Naive B cell (primary cell): Measurements from ENCODE around the gene ZFHX3. TPM values are rescaled to one million over a fixed set of nuclear protein-coding genes. Genes with fewer than 3 reads are reported as not detected.

Experiments
- ATAC-seq, 2 donors: fragments of 150-1000 bp; cut with Tn5 transposase; 2 replicates each; pipeline ENCODE4 v1.10.0; 2021; ENCODE audit warnings: low read depth in 2 of 2, mild to moderate bottlenecking in 2 of 2, moderate library complexity in 2 of 2
- DNase-seq: peaks from one replicate; pipeline ENCODE4 v3.0.0; 2022
- H3K27ac Mint-ChIP-seq, 6 donors: one replicate each; pipeline ENCODE4 v1.8.0; 2020 to 2022; ENCODE audit warnings: mild to moderate bottlenecking in 6 of 6, mixed read lengths in 6 of 6, moderate library complexity in 5 of 6, inconsistent platforms in 2 of 6
- H3K27me3 Mint-ChIP-seq, 3 donors: one replicate each; pipeline ENCODE4 v1.8.0; 2021 to 2022; ENCODE audit warnings: mixed read lengths in 3 of 3, mild to moderate bottlenecking in 1 of 3
- H3K36me3 Mint-ChIP-seq, 2 donors: one replicate each; pipeline ENCODE4 v1.8.0; 2020 to 2022; ENCODE audit warnings: mixed read lengths in 2 of 2, inconsistent platforms in 1 of 2, mild to moderate bottlenecking in 1 of 2
- H3K4me1 Mint-ChIP-seq, 3 donors: one replicate each; pipeline ENCODE4 v1.8.0; 2020 to 2022; ENCODE audit warnings: mixed read lengths in 3 of 3, inconsistent platforms in 1 of 3, mild to moderate bottlenecking in 1 of 3, moderate library complexity in 1 of 3
- H3K4me3 Mint-ChIP-seq, 8 donors: one replicate each; pipeline ENCODE4 v1.8.0; 2020 to 2022; ENCODE audit warnings: mild to moderate bottlenecking in 8 of 8, mixed read lengths in 8 of 8, moderate library complexity in 8 of 8, inconsistent platforms in 2 of 8
- H3K9me3 Mint-ChIP-seq, 7 donors: one replicate each; pipeline ENCODE4 v1.8.0; 2020 to 2022; ENCODE audit warnings: mixed read lengths in 7 of 7, mild to moderate bottlenecking in 5 of 7, inconsistent platforms in 2 of 7, moderate library complexity in 1 of 7
- polyA plus RNA-seq, 6 donors: library from polyadenylated mRNA; unstranded; fragments of 300-500 nt; fragmentation: Illumina TruSeq; gene quantifications; one replicate each; pipeline ENCODE4 v1.2.3, GENCODE V29; 2021; ENCODE audit warnings: low read depth in 6 of 6

The ZFHX3 gene
- polyA plus RNA-seq, 6 donors from 2014 or later, result 0.08 to 0.61 (median 0.24) TPM; not detected in 1

DNA sequence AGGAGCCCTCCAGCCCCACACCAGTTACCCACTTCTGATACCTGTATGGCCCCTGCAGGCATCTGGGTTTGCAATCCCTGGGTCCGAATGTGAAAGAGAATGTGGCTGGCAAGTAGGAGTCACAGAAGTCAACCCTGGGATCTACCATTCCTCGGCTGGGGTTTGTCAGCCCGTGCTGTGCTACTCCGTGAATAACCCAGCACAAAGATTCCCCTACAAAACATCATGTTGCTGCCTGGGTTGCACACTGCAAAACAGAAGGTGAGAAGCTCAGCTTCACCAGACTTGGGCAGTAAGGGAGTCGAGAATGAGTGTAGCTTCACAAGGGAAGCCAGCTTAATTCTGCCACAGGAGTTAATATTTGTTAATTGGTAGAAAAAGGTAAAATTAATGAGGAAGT, 137.1 kb downstream of the ZFHX3 start:
- ATAC-seq (no peak), DNase-seq (no peak)
- H3K27me3 Mint-ChIP-seq, result no peaks in the 10 kb centered on the region
- H3K36me3 Mint-ChIP-seq, result no peaks in the 10 kb centered on the region
- H3K9me3 Mint-ChIP-seq, result no peaks in the 10 kb centered on the region
- H3K4me1 Mint-ChIP-seq, result peaks cover 2 to 10% (median 4%) of the 10 kb centered on the region in 3 donors
- no peak overlapping the region for H3K4me3 Mint-ChIP-seq
- H3K27ac Mint-ChIP-seq, result peak overlapping the region in 1 of 6 donors; percentile 21

- no peak for ATAC-seq
- Mint-ChIP-seq H3K27ac (peak overlapping the region in 1 of 6 donors; percentile 21), H3K9me3 (no peaks in the 10 kb centered on the region), H3K36me3 (no peaks in the 10 kb centered on the region), H3K27me3 (no peaks in the 10 kb centered on the region), H3K4me3 (no peak overlapping the region), H3K4me1 (peaks cover 2 to 10% (median 4%) of the 10 kb centered on the region in 3 donors)
- no peak for DNase-seq
These were observed 137.5 kb downstream of the ZFHX3 start for GRCh38 chr16:72910381-72910780.

DNA sequence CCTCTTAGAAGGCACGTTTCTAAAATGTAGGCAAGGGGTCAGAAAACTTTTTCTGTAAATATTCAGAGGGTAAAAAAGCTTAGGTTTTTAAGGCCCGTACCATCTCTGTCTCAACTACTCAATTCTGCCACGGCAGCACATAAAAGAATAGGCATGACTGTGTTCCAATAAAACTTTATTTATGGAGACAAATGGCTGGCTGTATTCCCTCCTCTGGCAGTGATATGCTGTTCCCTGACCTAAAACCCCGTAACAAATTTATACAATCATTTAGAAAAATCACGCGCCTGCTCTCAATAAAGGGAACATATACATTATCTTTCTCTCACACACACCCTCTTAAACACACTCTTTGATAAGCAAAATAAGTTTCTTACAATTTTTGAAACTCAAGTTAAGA, 138.7 kb downstream of the ZFHX3 start:
- Mint-ChIP-seq H3K27ac (no peak overlapping the region), H3K9me3 (no peaks in the 10 kb centered on the region), H3K27me3 (no peaks in the 10 kb centered on the region), H3K4me1 (peaks cover 2 to 10% (median 4%) of the 10 kb centered on the region in 3 donors), H3K36me3 (no peaks in the 10 kb centered on the region), H3K4me3 (no peak overlapping the region)
- no peak for DNase-seq
- ATAC-seq, result no peak

- peak overlapping the region in 3 of 6 donors; percentile 28 to 74 (median 63) for H3K27ac Mint-ChIP-seq
- ATAC-seq, result peak; percentile 74 to 85
These were observed 139.4 kb downstream of the ZFHX3 start for GRCh38 chr16:72908362-72909167.

DNA sequence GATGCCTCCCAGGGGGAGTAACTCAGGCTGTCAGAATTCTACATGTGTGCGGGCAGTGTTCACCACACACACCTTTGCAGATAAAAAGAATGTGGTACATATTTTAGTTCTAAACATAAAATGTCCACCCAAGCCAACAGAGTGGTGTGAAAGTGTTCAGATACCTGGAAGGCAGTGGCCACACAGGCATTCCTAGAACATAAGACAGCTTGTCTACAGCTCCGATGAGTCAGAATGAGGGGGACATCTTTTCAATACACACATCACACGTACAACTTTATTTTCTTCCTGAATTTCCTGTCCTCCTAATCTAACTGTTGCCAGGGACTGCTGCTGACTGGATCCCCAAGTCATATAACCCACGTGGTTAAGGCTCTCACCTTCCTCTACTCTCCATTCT, 142.3 kb downstream of the ZFHX3 start:
- ATAC-seq (no peak), DNase-seq (no peak)
- Mint-ChIP-seq H3K36me3 (no peaks in the 10 kb centered on the region), H3K4me1 (peaks cover 0 to 10% (median 4%) of the 10 kb centered on the region in 3 donors), H3K9me3 (peaks cover 0 to 2% (median 0%) of the 10 kb centered on the region in 7 donors), H3K27ac (no peak overlapping the region), H3K4me3 (no peak overlapping the region), H3K27me3 (no peaks in the 10 kb centered on the region)

More at GRCh38 chr16:72908362-72909167, 139.4 kb downstream of the ZFHX3 start:
- Mint-ChIP-seq H3K4me1 (peaks cover 2 to 10% (median 4%) of the 10 kb centered on the region in 3 donors), H3K9me3 (no peaks in the 10 kb centered on the region), H3K4me3 (no peak overlapping the region), H3K27me3 (no peaks in the 10 kb centered on the region), H3K36me3 (no peaks in the 10 kb centered on the region)
- peak; percentile 41 for DNase-seq

GRCh38 chr16:72903176-72903575, 144.8 kb downstream of the ZFHX3 start:
- H3K4me1 Mint-ChIP-seq, result peaks cover 0 to 5% (median 4%) of the 10 kb centered on the region in 3 donors

GRCh38 chr16:72902206-72902605, 145.7 kb downstream of the ZFHX3 start:
- ATAC-seq (no peak), DNase-seq (no peak)
- H3K27ac Mint-ChIP-seq, result no peak overlapping the region
- no peaks in the 10 kb centered on the region for H3K27me3 Mint-ChIP-seq
- no peaks in the 10 kb centered on the region for H3K4me1 Mint-ChIP-seq
- H3K4me3 Mint-ChIP-seq, result peak overlapping the region in 1 of 8 donors; percentile 20
- peaks cover 0 to 3% of the 10 kb centered on the region in 2 donors for H3K36me3 Mint-ChIP-seq
- H3K9me3 Mint-ChIP-seq, result peaks cover 0 to 2% (median 0%) of the 10 kb centered on the region in 7 donors

More at GRCh38 chr16:72903176-72903575, 144.8 kb downstream of the ZFHX3 start:
- DNase-seq, result no peak
- no peak overlapping the region for H3K4me3 Mint-ChIP-seq
- peaks cover 0 to 2% (median 0%) of the 10 kb centered on the region in 7 donors for H3K9me3 Mint-ChIP-seq
- ATAC-seq, result no peak
- H3K36me3 Mint-ChIP-seq, result peaks cover 0 to 3% of the 10 kb centered on the region in 2 donors
- H3K27ac Mint-ChIP-seq, result no peak overlapping the region
- H3K27me3 Mint-ChIP-seq, result no peaks in the 10 kb centered on the region

DNA sequence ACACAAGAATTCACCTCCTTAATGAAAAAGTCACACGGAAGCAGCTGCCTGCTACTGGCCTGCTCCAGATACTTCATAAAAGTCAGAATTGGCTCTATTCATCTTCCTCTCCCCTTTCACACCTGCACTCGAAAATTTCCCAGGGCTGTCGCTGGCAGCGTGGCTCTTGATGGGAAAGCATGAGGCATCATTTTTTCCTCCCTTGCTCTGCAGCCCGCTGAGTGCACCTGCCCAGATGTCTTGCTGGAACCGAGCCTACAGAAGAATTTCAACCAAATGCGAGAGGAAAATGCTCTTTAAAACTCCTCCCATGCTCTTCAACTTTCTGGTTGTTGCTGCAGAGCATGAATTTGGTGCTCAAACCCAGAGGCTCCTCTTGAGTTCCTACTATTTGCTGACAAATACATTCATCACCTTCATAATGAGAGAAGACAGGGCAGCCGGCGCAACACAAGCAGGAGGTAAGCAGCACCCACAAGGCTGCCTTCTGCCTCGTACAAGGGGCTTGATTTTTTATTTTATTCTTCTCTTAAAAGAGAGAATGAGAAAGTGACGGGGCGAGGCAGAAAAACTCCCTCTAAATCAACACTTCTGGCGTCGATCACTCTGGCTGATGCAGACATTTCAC, 146.8 kb downstream of the ZFHX3 start:
- no peaks in the 10 kb centered on the region for H3K4me1 Mint-ChIP-seq
- H3K4me3 Mint-ChIP-seq, result peak overlapping the region in 1 of 8 donors; percentile 30

GRCh38 chr16:72898216-72898825, 149.6 kb downstream of the ZFHX3 start:
- Mint-ChIP-seq H3K27ac (no peak overlapping the region), H3K4me1 (no peaks in the 10 kb centered on the region), H3K36me3 (peaks cover 0 to 7% of the 10 kb centered on the region in 2 donors), H3K9me3 (peaks cover 0 to 2% (median 0%) of the 10 kb centered on the region in 7 donors), H3K4me3 (no peak overlapping the region), H3K27me3 (no peaks in the 10 kb centered on the region)
- no peak for ATAC-seq
- no peak for DNase-seq

More for the DNA sequence above, 146.8 kb downstream of the ZFHX3 start:
- Mint-ChIP-seq H3K27ac (no peak overlapping the region), H3K36me3 (peaks cover 0 to 3% of the 10 kb centered on the region in 2 donors), H3K9me3 (peaks cover 0 to 2% (median 0%) of the 10 kb centered on the region in 7 donors), H3K27me3 (no peaks in the 10 kb centered on the region)
- no peak for ATAC-seq
- no peak for DNase-seq

DNA sequence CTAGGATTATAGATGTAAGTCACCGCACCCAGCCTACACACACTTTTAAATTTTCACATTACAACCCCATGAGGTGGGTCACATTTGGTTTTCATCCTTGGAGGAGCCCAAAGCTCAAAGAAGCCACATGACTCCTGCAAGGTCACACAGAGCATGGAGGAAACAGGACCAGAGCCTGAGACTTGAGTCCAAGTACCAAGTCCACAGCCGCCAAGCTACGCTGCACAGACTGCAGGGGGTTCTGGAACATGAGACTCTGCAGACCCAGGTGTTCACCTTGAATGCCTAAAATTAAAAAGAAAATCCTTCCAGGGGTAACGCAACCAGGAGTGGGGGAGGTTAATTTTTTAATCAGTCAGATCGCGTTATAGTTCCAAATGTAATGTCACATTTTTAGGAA, 150.2 kb downstream of the ZFHX3 start:
- H3K9me3 Mint-ChIP-seq, result peaks cover 0 to 2% (median 0%) of the 10 kb centered on the region in 7 donors
- ATAC-seq (no peak), DNase-seq (no peak)
- no peak overlapping the region for H3K4me3 Mint-ChIP-seq
- peaks cover 0 to 7% of the 10 kb centered on the region in 2 donors for H3K36me3 Mint-ChIP-seq
- H3K27ac Mint-ChIP-seq, result no peak overlapping the region
- H3K27me3 Mint-ChIP-seq, result no peaks in the 10 kb centered on the region
- no peaks in the 10 kb centered on the region for H3K4me1 Mint-ChIP-seq

GRCh38 chr16:72896485-72897118, 151.3 kb downstream of the ZFHX3 start:
- ATAC-seq, result no peak
- DNase-seq, result no peak
- H3K9me3 Mint-ChIP-seq, result peaks cover 0 to 3% (median 0%) of the 10 kb centered on the region in 7 donors
- H3K27me3 Mint-ChIP-seq, result no peaks in the 10 kb centered on the region
- peak overlapping the region in 1 of 6 donors; percentile 82 for H3K27ac Mint-ChIP-seq
- no peak overlapping the region for H3K4me3 Mint-ChIP-seq
- H3K4me1 Mint-ChIP-seq, result no peaks in the 10 kb centered on the region
- H3K36me3 Mint-ChIP-seq, result peaks cover 0 to 7% of the 10 kb centered on the region in 2 donors

DNA sequence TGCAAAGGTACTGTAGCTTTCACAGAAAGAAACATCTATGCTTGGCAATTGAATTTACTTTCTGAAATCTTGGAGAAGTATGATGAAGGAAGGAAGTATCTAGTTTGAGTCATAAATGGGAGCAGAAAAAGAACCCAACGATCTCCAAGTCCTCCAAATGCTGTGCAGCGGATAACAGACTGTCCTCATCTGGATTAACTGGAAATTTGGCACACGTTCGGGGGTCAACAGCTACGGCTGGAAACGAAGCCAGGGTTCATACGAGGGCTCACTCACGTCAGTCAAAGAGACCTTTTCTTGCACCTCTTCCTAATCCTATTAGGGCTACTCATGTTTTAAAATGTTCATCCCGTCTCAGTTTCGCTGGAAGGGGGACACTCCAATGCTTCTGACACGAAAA, 152.0 kb downstream of the ZFHX3 start:
- Mint-ChIP-seq H3K27ac (peak overlapping the region in 1 of 6 donors; percentile 16), H3K9me3 (peaks cover 0 to 9% (median 2%) of the 10 kb centered on the region in 7 donors), H3K36me3 (peaks cover 0 to 7% of the 10 kb centered on the region in 2 donors), H3K27me3 (no peaks in the 10 kb centered on the region), H3K4me3 (no peak overlapping the region), H3K4me1 (no peaks in the 10 kb centered on the region)
- ATAC-seq (no peak), DNase-seq (no peak)
